Epithelial cell of esophagus (primary cell): ENCODE measurements around the gene LILRB2.
"Not testable (repeated sequence)": the region's sequence is repeated elsewhere in the genome, so short reads cannot be mapped to it uniquely, and the experiment has no call there.

Source experiments
- DNase-seq: peaks from one replicate; pipeline ENCODE4 v3.0.0; 2010; ENCODE audit warnings: low read depth
- H3K4me3 ChIP-seq: 2 replicates; pipeline ENCODE4 v1.5.1; 2011; ENCODE audit warnings: mild to moderate bottlenecking, low read length, control low read depth
- TF ChIP-seq, protein P1 (sequence below): IDR thresholded peaks from 2 replicates; pipeline ENCODE4 v1.5.1; 2011; ENCODE audit warnings: low read depth, mild to moderate bottlenecking, low read length, control low read depth, inconsistent platforms; ENCODE audit not compliant: insufficient read depth; ENCODE audit errors: missing control alignments

The LILRB2 gene

DNA sequence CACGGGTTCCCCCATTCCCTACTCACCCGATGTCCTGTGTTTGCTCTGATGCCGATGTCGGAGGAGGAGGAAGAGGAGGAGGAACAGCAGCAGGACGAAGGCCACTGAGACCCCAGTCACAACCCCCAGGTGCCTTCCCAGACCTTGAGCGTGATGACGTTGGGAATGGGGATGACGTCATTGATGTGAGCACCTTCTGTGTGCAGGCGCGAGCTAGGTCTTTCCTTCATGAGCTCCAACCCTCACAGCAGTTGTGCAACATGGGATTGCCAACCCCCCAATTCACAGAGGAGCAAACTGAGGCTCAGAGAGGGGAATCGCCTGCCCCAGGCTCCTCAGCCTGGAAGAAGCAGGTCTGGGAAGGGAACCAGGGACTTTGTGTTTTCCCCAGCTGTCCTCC lies 28.1 kb downstream of the LILRB2 start:
- no peak overlapping the region for H3K4me3 ChIP-seq
- TF ChIP-seq, protein P1, sequence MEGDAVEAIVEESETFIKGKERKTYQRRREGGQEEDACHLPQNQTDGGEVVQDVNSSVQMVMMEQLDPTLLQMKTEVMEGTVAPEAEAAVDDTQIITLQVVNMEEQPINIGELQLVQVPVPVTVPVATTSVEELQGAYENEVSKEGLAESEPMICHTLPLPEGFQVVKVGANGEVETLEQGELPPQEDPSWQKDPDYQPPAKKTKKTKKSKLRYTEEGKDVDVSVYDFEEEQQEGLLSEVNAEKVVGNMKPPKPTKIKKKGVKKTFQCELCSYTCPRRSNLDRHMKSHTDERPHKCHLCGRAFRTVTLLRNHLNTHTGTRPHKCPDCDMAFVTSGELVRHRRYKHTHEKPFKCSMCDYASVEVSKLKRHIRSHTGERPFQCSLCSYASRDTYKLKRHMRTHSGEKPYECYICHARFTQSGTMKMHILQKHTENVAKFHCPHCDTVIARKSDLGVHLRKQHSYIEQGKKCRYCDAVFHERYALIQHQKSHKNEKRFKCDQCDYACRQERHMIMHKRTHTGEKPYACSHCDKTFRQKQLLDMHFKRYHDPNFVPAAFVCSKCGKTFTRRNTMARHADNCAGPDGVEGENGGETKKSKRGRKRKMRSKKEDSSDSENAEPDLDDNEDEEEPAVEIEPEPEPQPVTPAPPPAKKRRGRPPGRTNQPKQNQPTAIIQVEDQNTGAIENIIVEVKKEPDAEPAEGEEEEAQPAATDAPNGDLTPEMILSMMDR: no peak
- no peak for DNase-seq

DNA sequence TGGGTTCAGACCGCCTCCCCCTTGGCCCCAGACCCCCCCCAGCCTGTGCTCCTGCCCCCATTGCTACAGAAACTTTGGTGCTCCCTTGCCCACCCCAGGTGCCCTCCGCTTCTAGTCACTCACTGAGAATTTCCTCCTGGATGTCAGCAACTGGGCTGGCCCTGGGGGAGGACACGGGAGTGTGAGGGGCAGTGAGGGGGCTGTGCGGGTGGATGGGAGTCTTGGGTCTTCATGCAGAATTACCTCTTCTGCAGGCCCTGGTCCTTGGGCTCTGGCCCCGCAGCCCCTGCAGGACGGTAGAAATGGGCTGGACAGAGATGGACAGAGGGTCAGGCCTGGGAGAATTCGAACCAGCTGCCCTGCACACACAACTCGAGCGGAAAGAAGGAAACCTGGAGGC lies 28.7 kb downstream of the LILRB2 start:
- TF ChIP-seq, protein P1: no peak
- DNase-seq: no peak
- no peak overlapping the region for H3K4me3 ChIP-seq

DNA sequence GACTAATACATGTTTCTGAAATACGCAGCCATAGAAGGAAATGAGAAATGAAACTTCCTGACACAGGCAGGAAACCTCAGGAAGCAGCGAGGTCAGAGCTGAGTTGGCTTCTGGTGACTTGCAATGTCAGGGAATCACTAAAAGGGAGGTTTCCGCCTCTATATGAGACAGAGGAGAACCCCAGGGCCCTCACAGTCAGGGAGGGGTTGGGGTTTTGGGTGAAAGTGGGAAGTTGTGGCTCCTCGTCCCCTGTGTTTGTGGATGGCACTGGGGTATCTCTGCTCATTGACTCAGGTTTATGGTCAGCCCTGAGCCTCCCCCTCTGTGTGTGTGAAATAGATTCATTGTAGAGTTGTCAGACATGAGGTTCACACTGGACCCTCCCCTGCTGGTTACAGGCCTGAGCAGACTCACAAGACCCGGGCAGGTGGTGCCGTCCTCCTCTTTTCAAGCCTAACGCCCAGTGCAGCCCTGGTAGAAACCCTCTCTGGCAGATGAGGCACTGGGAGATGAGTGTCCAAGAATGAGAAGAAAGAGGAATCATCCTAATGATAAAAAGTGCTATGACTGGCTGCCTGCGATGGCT lies 32.8 kb downstream of the LILRB2 start:
- no peak for DNase-seq
- TF ChIP-seq, protein P1: no peak
- H3K4me3 ChIP-seq: no peak overlapping the region

DNA sequence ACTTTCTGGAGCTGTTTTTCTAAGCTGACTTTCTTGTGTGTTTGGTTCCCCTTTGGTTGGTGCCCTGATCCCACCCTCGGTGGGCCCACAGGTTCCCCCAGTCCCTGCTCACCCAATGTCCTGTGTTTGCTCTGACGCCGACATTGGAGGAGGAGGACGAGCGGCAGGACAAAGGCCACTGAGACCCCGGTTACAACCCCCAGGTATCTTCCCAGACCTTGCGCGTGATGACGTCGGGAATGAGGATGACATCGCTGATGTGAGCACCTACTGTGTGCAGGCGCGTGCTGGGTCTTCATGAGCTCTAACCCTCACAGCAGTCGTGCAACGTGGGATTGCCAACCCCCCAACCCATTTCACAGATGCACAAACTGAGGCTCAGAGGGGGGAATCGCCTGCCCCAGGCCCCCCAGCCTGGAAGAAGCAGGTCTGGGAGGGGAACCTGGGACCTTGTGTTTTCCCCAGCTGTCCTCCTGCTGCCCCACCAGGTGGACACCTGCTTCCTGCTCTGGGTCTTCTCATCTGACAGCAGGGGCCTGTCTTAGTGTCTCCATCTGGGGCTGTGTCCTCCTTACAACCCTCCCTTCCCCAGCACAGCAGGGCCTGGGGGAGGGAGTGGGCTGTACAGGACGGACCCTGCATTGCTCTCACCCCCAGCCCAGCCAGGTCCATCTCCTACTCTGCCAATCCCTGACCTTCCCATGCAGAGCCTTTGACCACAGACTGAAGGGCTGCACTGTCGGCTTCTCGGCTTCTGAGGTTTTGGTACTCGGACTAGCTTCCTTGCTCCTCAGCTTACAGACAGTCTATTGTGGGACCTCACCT lies 33.6 kb downstream of the LILRB2 start:
- TF ChIP-seq, protein P1: no peak
- no peak for DNase-seq
- H3K4me3 ChIP-seq: no peak overlapping the region

DNA sequence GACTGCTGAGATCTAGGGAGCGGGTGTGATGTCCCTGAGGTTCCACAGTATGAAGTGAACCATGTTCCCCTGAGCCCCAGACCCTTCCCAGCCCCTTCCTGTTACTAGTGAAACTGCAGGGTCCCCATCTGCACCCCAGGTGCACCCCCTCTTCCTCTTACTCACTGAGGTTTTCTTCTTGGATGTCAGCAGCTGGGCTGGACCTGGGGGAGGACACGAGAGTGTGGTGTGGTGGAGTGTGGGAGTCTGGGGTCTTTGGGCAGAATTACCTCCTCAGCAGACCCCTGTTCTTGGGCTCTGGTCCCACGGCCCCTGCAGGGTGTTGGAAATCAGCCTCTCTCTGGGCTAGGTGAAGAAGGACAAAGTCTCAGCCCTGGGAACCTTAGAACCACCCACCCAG lies 35.0 kb downstream of the LILRB2 start:
- TF ChIP-seq, protein P1: no peak
- DNase-seq: no peak
- H3K4me3 ChIP-seq: no peak overlapping the region

DNA sequence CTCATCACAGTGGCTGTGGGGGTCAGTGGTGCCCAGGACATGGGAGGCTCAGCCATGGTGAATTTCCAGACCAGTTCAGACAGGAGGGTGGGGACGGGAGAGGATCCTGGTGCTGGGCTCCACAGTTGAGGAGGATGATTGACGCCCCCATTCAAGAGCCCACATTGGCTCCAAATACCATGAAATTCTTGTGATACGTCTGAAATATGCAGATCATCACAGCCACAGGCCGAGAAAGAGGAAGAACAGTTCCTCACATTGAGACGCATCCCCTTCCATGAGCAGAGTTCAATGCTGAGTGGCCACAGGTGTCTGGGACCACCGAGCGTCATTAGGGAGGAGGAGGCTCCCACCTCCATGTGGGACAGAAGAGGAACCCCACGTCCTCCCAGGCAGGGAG lies 37.1 kb downstream of the LILRB2 start:
- not testable (repeated sequence) for DNase-seq, H3K4me3 ChIP-seq

DNA sequence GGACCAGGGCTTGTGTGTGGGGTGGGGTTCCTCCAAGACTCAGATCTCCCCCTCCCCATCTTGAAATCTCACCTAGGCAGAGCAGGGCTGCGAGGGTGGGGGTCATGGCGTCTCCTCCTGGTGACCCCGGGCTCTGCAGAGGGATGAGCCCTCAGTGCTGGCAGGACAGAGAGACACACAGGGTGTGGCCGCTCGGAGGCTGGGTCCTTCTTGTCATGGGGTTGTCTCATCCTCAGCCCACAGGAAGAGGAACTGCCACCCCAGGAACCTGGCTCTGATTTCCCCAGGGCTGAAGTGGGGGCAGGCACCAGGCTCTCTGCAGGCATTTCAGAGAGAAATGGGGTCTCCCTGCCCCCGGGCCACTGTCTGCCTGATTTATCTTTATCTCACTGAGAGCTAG lies 38.3 kb downstream of the LILRB2 start, which contains the start of gene LILRA6:
Gene LILRA6, minus strand, starts transcription at position 145 of the 400 bp plus-strand sequence.
- not testable (repeated sequence) for H3K4me3 ChIP-seq, DNase-seq

DNA sequence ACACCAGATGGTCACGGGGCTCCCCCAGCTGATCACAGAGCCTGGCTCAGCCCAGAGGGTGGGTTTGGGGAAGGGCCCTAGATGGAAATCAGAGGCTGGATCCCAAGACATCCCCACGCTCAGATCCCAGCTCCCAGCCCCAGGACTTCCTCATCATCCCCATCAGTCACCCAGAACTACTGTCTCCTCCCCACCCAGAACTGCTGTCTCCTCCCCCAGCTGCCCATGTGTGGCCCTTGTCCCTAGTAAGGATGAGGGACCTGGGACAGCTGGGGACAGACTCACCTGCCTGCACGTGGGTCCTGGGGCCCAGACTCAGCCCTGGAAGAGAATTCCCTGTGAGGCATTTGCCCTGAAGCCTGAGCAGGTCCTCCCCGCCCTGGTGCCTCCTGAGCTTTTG lies 38.7 kb downstream of the LILRB2 start:
- DNase-seq: not testable (repeated sequence)

DNA sequence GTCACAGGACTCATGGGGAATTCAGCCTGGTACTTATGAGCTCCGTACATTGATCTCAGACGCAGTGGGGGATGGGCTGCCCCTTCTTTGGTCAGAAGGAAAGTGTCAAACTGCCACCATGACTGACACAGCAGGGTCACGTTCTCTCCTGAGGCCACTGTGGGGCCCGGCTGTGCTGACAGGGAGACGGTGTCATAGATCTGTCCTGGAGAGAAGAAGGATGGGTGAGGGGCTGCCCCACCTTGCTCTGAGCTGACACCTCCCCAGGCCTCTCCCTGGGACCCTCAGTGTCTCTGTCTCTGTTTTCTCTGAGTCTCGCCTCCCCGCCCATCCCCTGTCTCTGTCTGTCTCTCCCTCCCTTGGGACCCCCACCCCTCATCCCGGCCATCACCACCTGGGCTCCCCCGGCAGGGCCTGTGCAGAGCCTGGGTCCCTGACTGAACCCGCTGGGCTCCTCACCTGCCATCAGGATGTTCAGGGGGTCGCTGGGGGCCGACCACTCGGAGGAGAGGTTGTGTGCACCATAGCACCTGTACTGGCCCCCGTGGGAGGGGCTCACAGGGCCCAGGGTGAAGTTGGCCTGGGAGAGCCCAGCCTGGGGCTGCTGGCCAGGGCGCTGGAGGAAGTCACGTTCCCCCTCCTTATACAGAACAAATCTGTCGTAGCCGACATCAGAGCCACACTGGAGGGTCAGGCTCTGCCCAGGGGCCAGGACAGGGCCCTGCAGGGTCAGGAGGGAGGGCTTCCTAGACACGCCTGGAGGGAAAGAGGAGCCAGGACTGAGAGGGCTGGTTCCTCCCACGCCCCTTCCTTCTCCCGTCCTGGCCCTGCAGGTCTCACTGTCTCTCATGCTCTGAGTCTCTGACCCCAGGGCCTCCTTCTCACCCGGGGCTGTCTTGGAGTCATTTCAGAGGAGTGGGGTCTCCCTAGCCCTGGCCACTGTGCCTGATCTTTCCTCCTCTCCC lies 40.3 kb downstream of the LILRB2 start:
- not testable (repeated sequence) for H3K4me3 ChIP-seq, DNase-seq

More for the DNA sequence above, 38.7 kb downstream of the LILRB2 start:
- H3K4me3 ChIP-seq: not testable (repeated sequence)

DNA sequence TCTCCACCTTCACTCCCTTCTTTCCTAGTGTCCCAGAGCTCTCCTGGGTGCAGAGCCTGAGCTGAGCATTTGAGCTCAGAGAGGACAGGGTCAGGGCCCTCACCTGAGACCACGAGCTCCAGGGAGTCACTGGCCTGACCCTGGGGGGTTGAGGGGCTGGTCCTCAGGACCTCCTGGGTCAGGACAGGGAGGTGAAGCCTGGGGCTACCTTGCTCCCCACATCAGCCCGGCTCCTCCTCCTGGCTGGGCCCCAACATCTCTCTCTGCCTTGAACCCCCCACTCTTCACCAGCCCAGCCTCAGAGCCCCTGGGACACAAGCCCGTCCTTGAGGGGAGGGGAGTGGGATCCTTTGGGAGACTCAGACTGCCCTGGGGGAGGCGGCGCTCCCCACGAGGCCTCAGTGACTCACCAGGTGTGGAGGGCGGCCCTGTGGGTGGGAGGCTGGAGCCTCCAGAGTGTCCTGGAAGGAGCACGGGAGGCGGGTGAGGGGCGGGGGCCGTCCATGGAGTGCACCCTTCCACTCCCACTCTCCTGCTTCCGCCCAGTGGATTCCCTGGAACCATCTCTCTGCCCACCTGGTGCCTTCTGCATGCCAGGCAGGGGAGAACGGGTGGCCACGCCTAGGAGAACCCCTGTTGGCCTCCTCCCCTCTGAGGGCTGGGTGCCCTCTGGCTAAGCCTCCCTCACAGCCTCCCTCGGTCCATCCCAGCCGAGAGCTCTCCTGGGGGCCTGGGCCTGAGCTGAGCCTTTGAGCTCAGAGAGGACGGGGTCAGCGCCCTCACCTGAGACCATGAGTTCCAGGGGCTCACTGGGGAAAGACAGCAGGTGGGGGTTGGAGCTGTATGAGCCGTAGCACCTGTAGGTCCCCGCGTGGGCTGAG lies 41.2 kb downstream of the LILRB2 start:
- H3K4me3 ChIP-seq, DNase-seq: not testable (repeated sequence)
